Natural killer cell (primary cell): Measurements from ENCODE around the gene MYB. TPM values are rescaled to one million over a fixed set of nuclear protein-coding genes. Genes with fewer than 3 reads are reported as not detected.

Experiments
- ATAC-seq, 3 donors: fragments of 150-1000 bp in 2 of 3; fragments of 200-7000 bp in 1 of 3; cut with Tn5 transposase; 1 replicate in 1 of 3; 2 replicates in 2 of 3; pipeline ENCODE4 v1.10.0; 2021; ENCODE audit warnings: mild to moderate bottlenecking in 2 of 3, moderate library complexity in 2 of 3
- DNase-seq, 2 donors: peaks; one replicate each; pipeline versions ENCODE4 v3.0.0 to v3.0.0-alpha.2; 2013 to 2021; ENCODE audit warnings: mixed read lengths in 1 of 2
- H3K27ac ChIP-seq: one replicate; pipeline ENCODE4 v1.5.1; 2013; ENCODE audit warnings: mild to moderate bottlenecking, low read length
- H3K27me3 ChIP-seq: one replicate; pipeline ENCODE4 v1.6.1; 2013; ENCODE audit warnings: low read length; ENCODE audit not compliant: control insufficient read depth, insufficient read depth
- H3K36me3 ChIP-seq: one replicate; pipeline ENCODE4 v1.6.1; 2013; ENCODE audit warnings: low read length; ENCODE audit not compliant: control insufficient read depth, insufficient read depth
- H3K4me1 ChIP-seq: one replicate; pipeline ENCODE4 v1.6.1; 2013; ENCODE audit warnings: low read length; ENCODE audit not compliant: control insufficient read depth, insufficient read depth
- H3K4me3 ChIP-seq: one replicate; pipeline ENCODE4 v1.5.1; 2013; ENCODE audit warnings: low read length
- H3K9me3 ChIP-seq: one replicate; pipeline ENCODE4 v1.6.1; 2013; ENCODE audit warnings: low read length; ENCODE audit not compliant: control insufficient read depth, insufficient read depth
- H3K27ac Mint-ChIP-seq, 2 donors: one replicate each; pipeline ENCODE4 v1.8.0; 2022; ENCODE audit warnings: mild to moderate bottlenecking in 2 of 2, mixed read lengths in 2 of 2, moderate library complexity in 1 of 2
- H3K27me3 Mint-ChIP-seq, 2 donors: one replicate each; pipeline ENCODE4 v1.8.0; 2022; ENCODE audit warnings: low read depth in 2 of 2, mixed read lengths in 2 of 2
- H3K36me3 Mint-ChIP-seq: one replicate; pipeline ENCODE4 v1.8.0; 2022; ENCODE audit warnings: mixed read lengths
- H3K4me1 Mint-ChIP-seq, 2 donors: one replicate each; pipeline ENCODE4 v1.8.0; 2022; ENCODE audit warnings: mixed read lengths in 2 of 2
- H3K4me3 Mint-ChIP-seq: one replicate; pipeline ENCODE4 v1.8.0; 2022; ENCODE audit warnings: mild to moderate bottlenecking, moderate library complexity, mixed read lengths
- H3K9me3 Mint-ChIP-seq, 2 donors: one replicate each; pipeline ENCODE4 v1.8.0; 2022; ENCODE audit warnings: mixed read lengths in 2 of 2
- WGBS: methylation state at CpG from one replicate; pipeline ENCODE4 v1.1.7; 2013; ENCODE audit warnings: missing lambda C conversion rate; ENCODE audit not compliant: insufficient coverage; 5-methylcytosine and 5-hydroxymethylcytosine counted together
- intact Hi-C: fragments of 100-400 bp; cut with micrococcal nuclease; formaldehyde crosslinking; loops from one replicate; pipeline ENCODE4 v1.14.2; 2022
- total RNA-seq, 4 donors: library from RNA; stranded (reverse); fragments of 120-200 nt in 1 of 4; gene quantifications; one replicate each; pipeline versions ENCODE4 v1.2.3 to v1.2.4, GENCODE V29; 2013 to 2022
- TF ChIP-seq, protein P1 (sequence below): fragments of 200-600 bp; IDR thresholded peaks from one replicate; pipeline ENCODE4 v1.8.0; 2022; ENCODE audit warnings: antibody characterized with exemption

The MYB gene
- total RNA-seq, 3 donors from 2014 or later (not counting 1 experiment from before 2014, with no cell fraction given) = 0.40 to 3.5 (median 1.3) TPM

DNA sequence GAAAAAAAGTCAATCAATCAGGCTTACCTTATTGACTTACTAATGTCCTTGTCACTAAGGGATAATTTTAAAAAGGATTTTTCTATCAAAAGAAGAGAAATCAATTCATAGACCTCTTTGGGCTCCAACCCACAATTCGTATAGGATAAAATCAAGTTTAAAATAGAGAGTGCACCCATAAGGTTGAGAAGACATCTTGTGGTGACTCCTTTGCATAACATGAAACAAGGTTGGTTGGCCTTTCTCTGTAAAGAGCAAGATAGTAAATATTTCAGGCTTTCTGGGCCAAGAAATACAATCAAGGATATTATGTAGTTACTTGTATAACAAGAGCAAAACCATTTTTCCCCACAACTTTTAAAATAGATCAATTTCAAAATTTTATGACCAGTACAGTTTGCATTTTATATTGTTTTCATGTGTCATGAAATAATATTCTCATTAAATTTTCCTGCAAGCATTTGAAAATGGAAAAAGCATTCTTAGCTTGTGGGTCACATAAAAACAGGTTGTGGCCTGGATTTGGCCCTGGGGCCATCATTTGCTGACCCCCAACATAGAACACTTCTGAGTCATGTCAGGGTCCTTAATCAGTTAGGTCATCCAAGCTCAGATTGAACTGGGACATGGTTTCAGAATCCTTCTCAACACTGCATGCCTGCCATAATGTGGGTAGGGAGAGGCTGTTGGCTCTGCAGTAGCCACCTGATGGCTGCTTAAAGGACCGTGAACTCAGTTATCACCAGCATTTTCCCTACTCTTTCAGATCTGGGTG, 76.7 kb downstream of the MYB start:
- intact Hi-C loops = loop anchor here (2.0 kb wide), 1 partner anchor 111 kb away; no protein-coding TSS in a partner anchor
- Histone ChIP-seq H3K4me1 (no peaks in the 10 kb centered on the region), H3K27me3 (no peaks in the 10 kb centered on the region), H3K36me3 (no peaks in the 10 kb centered on the region), H3K27ac (no peak overlapping the region), H3K9me3 (no peaks in the 10 kb centered on the region), H3K4me3 (no peak overlapping the region)
- Mint-ChIP-seq H3K4me3 (no peak overlapping the region), H3K27ac (no peak overlapping the region), H3K9me3 (no peaks in the 10 kb centered on the region), H3K27me3 (peaks cover 0 to 15% of the 10 kb centered on the region in 2 donors), H3K36me3 (no peaks in the 10 kb centered on the region), H3K4me1 (no peaks in the 10 kb centered on the region)
- TF ChIP-seq, protein P1, sequence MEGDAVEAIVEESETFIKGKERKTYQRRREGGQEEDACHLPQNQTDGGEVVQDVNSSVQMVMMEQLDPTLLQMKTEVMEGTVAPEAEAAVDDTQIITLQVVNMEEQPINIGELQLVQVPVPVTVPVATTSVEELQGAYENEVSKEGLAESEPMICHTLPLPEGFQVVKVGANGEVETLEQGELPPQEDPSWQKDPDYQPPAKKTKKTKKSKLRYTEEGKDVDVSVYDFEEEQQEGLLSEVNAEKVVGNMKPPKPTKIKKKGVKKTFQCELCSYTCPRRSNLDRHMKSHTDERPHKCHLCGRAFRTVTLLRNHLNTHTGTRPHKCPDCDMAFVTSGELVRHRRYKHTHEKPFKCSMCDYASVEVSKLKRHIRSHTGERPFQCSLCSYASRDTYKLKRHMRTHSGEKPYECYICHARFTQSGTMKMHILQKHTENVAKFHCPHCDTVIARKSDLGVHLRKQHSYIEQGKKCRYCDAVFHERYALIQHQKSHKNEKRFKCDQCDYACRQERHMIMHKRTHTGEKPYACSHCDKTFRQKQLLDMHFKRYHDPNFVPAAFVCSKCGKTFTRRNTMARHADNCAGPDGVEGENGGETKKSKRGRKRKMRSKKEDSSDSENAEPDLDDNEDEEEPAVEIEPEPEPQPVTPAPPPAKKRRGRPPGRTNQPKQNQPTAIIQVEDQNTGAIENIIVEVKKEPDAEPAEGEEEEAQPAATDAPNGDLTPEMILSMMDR = no peak
- DNase-seq (peak in 1 of 2 donors; percentile 17), ATAC-seq (no peak)
- WGBS = 88% methylated on average over 1 of the region's 2 CpGs

DNA sequence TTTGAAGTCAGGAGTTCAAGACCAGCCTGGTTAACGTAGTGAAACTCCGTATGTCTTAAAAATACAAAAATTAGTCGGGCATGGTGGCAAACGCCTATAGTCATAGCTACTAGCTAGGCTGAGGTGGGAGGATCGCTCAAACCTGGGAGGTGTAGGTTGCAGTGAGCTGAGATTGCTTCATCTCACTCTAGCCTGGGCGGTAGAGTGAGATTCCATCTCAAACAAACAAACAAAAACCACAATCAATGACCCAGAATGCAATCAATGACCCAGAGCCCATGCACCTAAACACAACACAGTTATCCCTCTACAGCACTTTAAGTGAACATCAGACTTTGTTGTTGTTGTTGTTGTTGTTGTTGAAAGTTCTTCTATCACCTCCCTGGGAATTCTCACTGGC, 77.9 kb downstream of the MYB start:
- no peak overlapping the region for H3K4me3 ChIP-seq
- 87% methylated on average over 6 of the region's 6 CpGs for WGBS
- DNase-seq = no peak
- no peak overlapping the region for H3K27ac Mint-ChIP-seq
- no peaks in the 10 kb centered on the region for H3K4me1 ChIP-seq
- no peaks in the 10 kb centered on the region for H3K27me3 ChIP-seq
- H3K36me3 ChIP-seq = no peaks in the 10 kb centered on the region
- H3K4me1 Mint-ChIP-seq = no peaks in the 10 kb centered on the region
- intact Hi-C loops = no loop called here
- H3K27ac ChIP-seq = no peak overlapping the region
- TF ChIP-seq, protein P1 = no peak
- no peak overlapping the region for H3K4me3 Mint-ChIP-seq
- no peaks in the 10 kb centered on the region for H3K9me3 ChIP-seq
- H3K9me3 Mint-ChIP-seq = no peaks in the 10 kb centered on the region
- H3K36me3 Mint-ChIP-seq = no peaks in the 10 kb centered on the region
- H3K27me3 Mint-ChIP-seq = peaks cover 0 to 15% of the 10 kb centered on the region in 2 donors
- ATAC-seq = no peak

DNA sequence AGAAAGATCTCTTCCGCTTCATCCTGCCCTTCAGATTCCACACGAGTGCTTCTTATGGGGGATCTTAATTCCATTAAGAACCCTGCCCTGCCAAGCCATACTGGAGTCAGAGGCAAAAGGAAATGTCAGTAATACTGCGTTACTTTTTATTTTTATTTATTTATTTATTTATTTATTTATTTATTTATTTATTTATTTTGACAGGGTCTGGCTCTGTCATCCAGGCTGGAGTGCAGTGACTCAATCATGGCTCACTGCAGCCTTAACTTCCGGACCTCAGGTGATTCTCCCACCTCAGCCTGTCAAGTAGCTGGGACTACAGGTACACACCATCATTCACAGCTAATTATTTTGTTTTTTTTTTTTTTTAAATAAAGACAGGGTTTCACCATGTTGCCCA, 79.5 kb downstream of the MYB start:
- Mint-ChIP-seq H3K36me3 (no peaks in the 10 kb centered on the region), H3K4me3 (no peak overlapping the region), H3K27me3 (peaks cover 0 to 13% of the 10 kb centered on the region in 2 donors), H3K9me3 (no peaks in the 10 kb centered on the region), H3K4me1 (no peaks in the 10 kb centered on the region), H3K27ac (no peak overlapping the region)
- DNase-seq (no peak), ATAC-seq (no peak)
- Histone ChIP-seq H3K36me3 (no peaks in the 10 kb centered on the region), H3K9me3 (no peaks in the 10 kb centered on the region), H3K4me1 (no peaks in the 10 kb centered on the region), H3K27me3 (no peaks in the 10 kb centered on the region), H3K4me3 (no peak overlapping the region), H3K27ac (no peak overlapping the region)
- TF ChIP-seq, protein P1 = no peak
- intact Hi-C loops = no loop called here
- WGBS = 97% methylated on average over 3 of the region's 4 CpGs
